GM21717 (cell line): ENCODE results near the gene CSNK1G2.

ENCODE experiments used
- ATAC-seq: cut with Tn5 transposase; IDR thresholded peaks from one replicate; pipeline ENCODE4 v1.9.1; 2021; ENCODE audit warnings: mild to moderate bottlenecking, moderate library complexity; ENCODE audit not compliant: unreplicated experiment

Gene CSNK1G2

GRCh38 chr19:1917926-1918325, 23.0 kb upstream of the CSNK1G2 start:
- no peak for ATAC-seq

- no peak for ATAC-seq
Measured at GRCh38 chr19:1918975-1919374, 22.0 kb upstream of the CSNK1G2 start.

DNA sequence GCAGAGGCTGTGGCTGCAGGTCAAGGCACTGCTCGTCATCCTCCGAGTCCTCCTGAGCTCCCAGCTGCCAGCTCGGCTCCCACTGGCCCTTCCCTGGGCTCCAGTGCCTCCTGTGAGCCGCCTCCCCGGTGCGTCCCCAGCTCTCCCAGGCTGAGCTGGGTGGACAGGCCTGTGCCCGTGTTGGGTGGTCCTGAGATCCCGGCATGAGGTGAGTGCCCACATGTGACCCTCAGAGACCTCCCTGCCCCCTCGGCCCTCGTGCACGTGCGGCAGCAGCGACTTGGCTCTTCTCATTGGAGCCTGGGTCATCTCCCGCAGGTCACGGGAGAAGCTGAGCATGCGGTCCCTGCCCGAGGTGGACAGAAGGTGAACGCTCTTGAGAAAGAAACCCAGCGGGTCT, 20.3 kb upstream of the CSNK1G2 start:
- no peak for ATAC-seq

GRCh38 chr19:1921326-1921725, 19.6 kb upstream of the CSNK1G2 start:
- no peak for ATAC-seq

GRCh38 chr19:1921825-1922224, 19.1 kb upstream of the CSNK1G2 start:
- ATAC-seq: no peak

- no peak for ATAC-seq
Measured at GRCh38 chr19:1922803-1923202, 18.2 kb upstream of the CSNK1G2 start.

DNA sequence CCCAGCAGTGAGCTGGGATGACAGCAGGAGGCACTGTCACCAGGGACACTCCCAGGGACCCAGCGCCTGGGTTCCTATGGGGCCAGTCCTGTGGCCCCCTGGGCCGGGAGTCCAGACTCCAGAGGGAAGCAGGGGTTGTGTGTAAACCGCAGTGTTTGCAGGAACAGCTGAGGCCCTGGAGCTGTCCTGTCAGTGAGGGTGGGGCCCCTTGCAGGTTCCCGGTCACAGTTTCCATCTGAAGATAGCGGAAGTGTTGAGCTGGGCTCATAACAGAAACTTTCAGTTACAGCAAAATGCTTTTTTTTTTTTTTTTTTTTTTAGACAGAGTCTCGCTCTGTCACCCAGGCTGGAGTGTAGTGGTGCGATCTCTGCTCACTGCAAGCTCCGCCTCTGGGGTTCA, 17.7 kb upstream of the CSNK1G2 start:
- ATAC-seq: no peak

- no peak for ATAC-seq
Measured at GRCh38 chr19:1924320-1924961, 16.5 kb upstream of the CSNK1G2 start.

GRCh38 chr19:1925544-1925943, 15.4 kb upstream of the CSNK1G2 start:
- ATAC-seq: no peak

- ATAC-seq: no peak
Measured at GRCh38 chr19:1929021-1929742, 11.8 kb upstream of the CSNK1G2 start.

- no peak for ATAC-seq
Measured at GRCh38 chr19:1931445-1931844, 9.5 kb upstream of the CSNK1G2 start.

DNA sequence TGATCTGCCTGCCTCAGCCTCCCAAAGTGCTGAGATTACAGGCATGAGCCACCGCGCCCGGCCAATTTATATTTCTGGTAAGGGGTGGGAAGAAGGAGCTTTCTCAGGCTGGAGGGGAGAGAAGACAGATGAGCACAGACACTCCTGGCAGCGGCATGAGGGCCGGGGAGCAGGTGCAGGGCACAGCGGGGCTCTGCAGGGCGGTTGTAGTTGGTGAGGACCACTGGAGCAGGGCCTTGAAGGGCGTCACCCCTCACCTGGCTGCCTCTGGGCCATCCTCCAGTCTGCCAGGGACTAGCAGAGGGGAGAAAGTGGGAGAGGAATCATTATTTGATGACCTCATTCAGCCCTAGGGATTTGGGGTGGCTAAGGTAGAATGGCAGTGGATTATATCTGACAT, 8.6 kb upstream of the CSNK1G2 start:
- no peak for ATAC-seq

DNA sequence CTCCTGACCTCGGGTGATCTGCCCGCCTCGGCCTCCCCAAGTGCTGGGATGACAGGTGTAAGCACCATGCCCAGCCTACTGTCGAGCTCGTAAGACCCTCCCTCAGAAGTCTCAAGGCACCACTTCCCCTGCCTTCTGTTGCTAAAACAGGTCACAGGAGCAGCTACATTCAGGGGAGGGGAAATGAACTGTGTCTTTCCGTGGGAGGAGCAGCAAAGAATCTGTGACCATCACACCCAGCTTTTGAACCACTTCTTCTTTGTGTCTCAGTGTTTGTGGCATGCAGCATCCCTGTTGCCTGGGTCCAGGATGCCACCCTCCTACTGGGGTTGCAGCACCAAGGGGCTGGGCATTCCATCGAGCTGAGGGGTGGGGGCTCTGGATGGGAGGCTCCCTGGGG, 7.7 kb upstream of the CSNK1G2 start:
- no peak for ATAC-seq

DNA sequence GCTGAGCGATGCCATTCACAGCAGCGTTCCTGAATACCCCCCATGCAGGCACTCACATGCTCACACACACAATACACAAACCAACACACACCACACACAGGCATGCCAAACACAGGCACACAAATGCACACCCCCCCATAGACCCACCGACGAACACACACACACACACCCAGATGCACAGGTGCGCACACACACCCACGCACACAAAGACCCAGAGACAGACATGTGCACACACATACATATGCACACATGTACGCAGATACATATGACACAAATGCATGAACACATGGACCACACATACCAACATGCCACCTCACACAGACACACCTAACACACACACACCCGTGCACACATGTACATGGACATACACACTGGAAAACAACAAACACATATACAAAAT, 7.0 kb upstream of the CSNK1G2 start:
- ATAC-seq: no peak

DNA sequence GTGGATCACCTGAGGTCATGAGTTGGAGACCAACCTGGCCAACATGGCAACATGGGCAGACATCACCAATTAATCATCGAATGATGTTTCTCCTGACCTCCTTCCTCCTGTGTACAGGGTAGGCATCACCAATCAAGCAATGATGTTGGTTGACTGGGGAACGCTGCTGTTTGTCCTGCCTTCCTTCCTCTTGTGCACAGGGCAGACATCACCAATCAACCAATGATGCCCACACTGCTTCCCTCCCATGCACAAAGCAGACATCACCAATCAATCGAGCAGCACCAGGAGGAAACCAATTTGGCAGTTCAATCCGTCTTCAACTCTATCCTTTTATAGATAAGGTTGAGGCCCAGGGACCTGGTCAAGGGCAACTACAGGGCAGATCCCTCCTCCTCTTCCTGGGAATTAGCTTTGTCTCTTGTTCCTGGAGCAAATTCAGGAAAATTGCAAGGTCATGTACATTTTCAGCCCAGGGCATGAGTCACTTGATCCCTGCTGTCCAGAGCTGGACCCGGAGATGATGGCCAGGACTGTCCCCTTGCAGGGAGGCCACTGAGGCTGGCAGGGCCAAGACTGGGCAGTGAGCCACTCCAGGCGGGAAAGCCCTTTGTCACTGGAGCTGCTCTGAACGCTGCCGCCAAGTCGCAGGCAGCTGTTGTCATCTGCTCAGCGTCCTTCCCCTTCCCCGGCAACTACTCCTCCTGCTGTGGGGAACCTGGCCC, 5.3 kb upstream of the CSNK1G2 start:
- ATAC-seq: no peak

DNA sequence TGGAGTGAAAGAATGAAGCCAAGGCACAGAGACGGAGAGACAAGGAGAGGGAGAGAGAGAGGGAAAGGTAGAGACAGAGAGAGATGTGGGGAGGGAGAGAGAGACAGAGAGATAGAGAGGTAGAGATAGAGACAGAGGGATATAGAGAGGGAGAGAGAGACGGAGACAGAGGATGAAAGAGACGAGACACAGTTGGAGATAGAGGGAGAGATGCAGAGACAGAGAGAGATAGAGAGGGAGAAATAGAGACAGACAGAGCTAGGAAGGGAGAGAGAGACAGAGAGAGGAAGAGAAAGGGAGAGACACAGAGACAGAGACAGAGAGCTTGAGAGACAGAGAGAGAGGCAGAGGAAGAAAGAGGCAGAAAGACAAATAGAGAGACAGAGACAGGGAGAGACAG, 4.5 kb upstream of the CSNK1G2 start:
- no peak for ATAC-seq

- no peak for ATAC-seq
Measured at GRCh38 chr19:1936916-1937610, 3.9 kb upstream of the CSNK1G2 start.

DNA sequence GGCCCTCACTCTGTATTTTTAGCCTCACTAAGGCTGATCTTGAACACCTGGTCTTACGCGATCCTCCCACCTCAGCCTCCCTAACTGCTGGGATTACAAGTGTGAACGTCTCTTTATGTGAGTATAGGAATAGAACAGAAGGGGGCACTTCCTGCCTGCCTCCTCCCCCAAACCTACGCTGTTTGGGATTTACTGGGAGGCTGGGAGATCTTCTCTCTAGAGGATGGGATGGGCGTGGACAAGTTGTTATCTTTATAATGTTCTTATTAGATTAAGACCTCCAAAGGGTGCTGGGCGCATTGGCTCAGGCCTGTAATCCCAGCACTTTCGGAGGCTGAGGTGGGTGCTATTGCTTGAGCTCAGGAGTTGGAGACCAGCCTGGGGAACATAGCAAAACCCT, 2.9 kb upstream of the CSNK1G2 start:
- no peak for ATAC-seq

DNA sequence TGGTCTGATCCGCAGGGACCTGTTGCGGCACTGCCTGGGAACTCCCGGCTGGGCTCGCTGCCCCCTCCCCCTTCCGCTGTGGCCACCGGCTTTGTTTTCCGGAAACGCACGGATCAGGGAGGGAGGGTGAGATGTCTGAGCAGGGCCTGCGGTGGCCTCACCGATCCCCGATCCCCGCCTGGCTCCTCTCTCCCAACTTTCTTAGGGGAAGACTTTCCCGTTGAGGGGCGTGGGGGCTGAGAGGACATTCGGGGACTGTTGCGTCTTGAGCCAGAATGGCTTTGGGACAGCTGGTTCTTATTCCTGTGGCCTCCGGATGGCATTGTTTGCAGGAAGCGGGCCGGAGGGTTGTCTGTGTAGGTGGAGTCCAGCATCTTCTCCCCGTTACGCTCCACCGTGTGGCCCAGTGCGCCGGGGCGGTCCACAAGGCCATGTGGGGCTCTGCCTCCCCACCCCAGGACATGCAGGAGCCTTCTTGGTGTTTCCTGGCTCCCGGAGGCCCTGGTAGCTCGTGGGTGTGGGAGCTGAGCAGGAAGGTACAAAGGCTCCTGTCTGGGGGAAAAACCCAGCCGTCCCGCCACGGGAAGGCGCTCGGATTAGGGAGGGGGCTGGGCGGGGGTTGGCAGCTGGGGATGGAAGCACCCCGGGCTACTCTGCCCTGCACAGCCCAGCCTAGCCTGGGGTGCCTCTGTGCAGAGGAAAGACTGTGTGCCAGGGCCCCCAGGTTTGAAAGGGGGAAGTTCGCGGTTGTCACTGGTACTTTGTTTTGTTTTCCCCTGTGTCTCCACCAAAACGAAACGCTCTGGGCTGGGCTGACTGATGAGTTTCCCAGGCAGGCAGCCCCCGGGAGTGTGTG, 1.3 kb downstream of the CSNK1G2 start:
- ATAC-seq: no peak

- ATAC-seq: no peak
Measured at GRCh38 chr19:1942934-1943555, 2.1 kb downstream of the CSNK1G2 start.
